ENCODE data around the gene PRPF39.

- TF ChIP-seq NFRKB (IDR thresholded peaks at IDR 0.05) (no peak), CTCF (CRISPR knock-in tag; IDR thresholded peaks at IDR 0.05) (no peak), FOXP1 (IDR thresholded peaks at IDR 0.05) (no peak), FOXP1 (CRISPR knock-in tag; IDR thresholded peaks at IDR 0.05) (no peak), MLX (CRISPR knock-in tag; IDR thresholded peaks at IDR 0.05) (no peak), ZNF282 (IDR thresholded peaks at IDR 0.05; ENCODE audit: partially characterized antibody) (no peak), DNMT1 (CRISPR knock-in tag; IDR thresholded peaks at IDR 0.05) (no peak), BRCA1 (CRISPR knock-in tag; IDR thresholded peaks at IDR 0.05) (no peak), KLF13 (CRISPR knock-in tag; IDR thresholded peaks at IDR 0.05) (no peak), KDM4B (CRISPR knock-in tag; IDR thresholded peaks at IDR 0.05) (no peak), RERE (CRISPR knock-in tag; IDR thresholded peaks at IDR 0.05; ENCODE audit: low read depth) (no peak), KDM1A (CRISPR knock-in tag; IDR thresholded peaks at IDR 0.05) (no peak), ELF1 (CRISPR knock-in tag; IDR thresholded peaks at IDR 0.05) (no peak)
- TF ChIP-seq, protein P1, sequence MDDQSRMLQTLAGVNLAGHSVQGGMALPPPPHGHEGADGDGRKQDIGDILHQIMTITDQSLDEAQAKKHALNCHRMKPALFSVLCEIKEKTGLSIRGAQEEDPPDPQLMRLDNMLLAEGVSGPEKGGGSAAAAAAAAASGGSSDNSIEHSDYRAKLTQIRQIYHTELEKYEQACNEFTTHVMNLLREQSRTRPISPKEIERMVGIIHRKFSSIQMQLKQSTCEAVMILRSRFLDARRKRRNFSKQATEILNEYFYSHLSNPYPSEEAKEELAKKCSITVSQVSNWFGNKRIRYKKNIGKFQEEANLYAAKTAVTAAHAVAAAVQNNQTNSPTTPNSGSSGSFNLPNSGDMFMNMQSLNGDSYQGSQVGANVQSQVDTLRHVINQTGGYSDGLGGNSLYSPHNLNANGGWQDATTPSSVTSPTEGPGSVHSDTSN (CRISPR knock-in tag; IDR thresholded peaks at IDR 0.05; ENCODE audit: borderline replicate concordance): no peak
- TF ChIP-seq, protein P2, sequence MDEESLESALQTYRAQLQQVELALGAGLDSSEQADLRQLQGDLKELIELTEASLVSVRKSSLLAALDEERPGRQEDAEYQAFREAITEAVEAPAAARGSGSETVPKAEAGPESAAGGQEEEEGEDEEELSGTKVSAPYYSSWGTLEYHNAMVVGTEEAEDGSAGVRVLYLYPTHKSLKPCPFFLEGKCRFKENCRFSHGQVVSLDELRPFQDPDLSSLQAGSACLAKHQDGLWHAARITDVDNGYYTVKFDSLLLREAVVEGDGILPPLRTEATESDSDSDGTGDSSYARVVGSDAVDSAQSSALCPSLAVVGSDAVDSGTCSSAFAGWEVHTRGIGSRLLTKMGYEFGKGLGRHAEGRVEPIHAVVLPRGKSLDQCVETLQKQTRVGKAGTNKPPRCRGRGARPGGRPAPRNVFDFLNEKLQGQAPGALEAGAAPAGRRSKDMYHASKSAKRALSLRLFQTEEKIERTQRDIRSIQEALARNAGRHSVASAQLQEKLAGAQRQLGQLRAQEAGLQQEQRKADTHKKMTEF (CRISPR knock-in tag; IDR thresholded peaks at IDR 0.05): no peak
Measured at GRCh38 chr14:45128963-45129629, 45.2 kb downstream of the PRPF39 start.

Measured in HepG2 (cell line).